Lower lobe of right lung (tissue), 2 donors: ENCODE measurements around the gene PCCA. TPM values are rescaled to one million over a fixed set of nuclear protein-coding genes. Genes with fewer than 3 reads are reported as not detected.

ENCODE experiments used
- ATAC-seq, 2 donors: fragments of 200-7000 bp; cut with Tn5 transposase; one replicate each; pipeline ENCODE4 v1.9.1; 2020 to 2022; ENCODE audit warnings: mild to moderate bottlenecking in 2 of 2, moderate library complexity in 2 of 2
- DNase-seq: peaks from one replicate; pipeline ENCODE4 v3.0.0-alpha.2; 2020
- H3K27ac ChIP-seq: fragments of 200-600 bp; one replicate; pipeline ENCODE4 v1.8.0; 2022
- H3K27me3 ChIP-seq: fragments of 200-600 bp; one replicate; pipeline ENCODE4 v1.8.0; 2022; ENCODE audit warnings: low read depth
- H3K36me3 ChIP-seq: fragments of 200-600 bp; one replicate; pipeline ENCODE4 v1.8.0; 2022; ENCODE audit warnings: mild to moderate bottlenecking
- H3K4me1 ChIP-seq: fragments of 200-600 bp; one replicate; pipeline ENCODE4 v1.8.0; 2022
- H3K4me3 ChIP-seq: fragments of 200-600 bp; one replicate; pipeline ENCODE4 v1.8.0; 2022; ENCODE audit warnings: mild to moderate bottlenecking
- H3K9me3 ChIP-seq: fragments of 200-600 bp; one replicate; pipeline ENCODE4 v1.8.0; 2022
- CTCF ChIP-seq: fragments of 200-600 bp; IDR thresholded peaks from one replicate; pipeline ENCODE4 v1.8.0; 2022; ENCODE audit warnings: antibody characterized with exemption, mild to moderate bottlenecking
- intact Hi-C: fragments of 100-400 bp; cut with DNase I; formaldehyde crosslinking; loops from one replicate; pipeline ENCODE4 v1.11.0; 2022
- total RNA-seq: library from RNA; stranded (reverse); fragmentation: NEBNext Ultra II Directional; extraction: Animal tissue kit (Norgen Biotek cat#: 25700); gene quantifications from one replicate; pipeline ENCODE4 v1.2.1, GENCODE V29; 2021
- donor health status: DM: no; HTN: yes; CAD: no; lungs with severe emphysema.

The PCCA gene
- total RNA-seq, 1 donor from 2014 or later = 37.8 TPM

GRCh38 chr13:100197591-100198365 lies 108.9 kb downstream of the PCCA start:
- Histone ChIP-seq H3K27ac (no peak overlapping the region), H3K4me3 (no peak overlapping the region), H3K36me3 (no peaks in the 10 kb centered on the region), H3K9me3 (peaks cover 8% of the 10 kb centered on the region), H3K27me3 (no peaks in the 10 kb centered on the region), H3K4me1 (no peaks in the 10 kb centered on the region)
- intact Hi-C loops = no loop called here
- no peak for TF ChIP-seq CTCF
- DNase-seq (no peak), ATAC-seq (peak; percentile 25 to 71)

DNA sequence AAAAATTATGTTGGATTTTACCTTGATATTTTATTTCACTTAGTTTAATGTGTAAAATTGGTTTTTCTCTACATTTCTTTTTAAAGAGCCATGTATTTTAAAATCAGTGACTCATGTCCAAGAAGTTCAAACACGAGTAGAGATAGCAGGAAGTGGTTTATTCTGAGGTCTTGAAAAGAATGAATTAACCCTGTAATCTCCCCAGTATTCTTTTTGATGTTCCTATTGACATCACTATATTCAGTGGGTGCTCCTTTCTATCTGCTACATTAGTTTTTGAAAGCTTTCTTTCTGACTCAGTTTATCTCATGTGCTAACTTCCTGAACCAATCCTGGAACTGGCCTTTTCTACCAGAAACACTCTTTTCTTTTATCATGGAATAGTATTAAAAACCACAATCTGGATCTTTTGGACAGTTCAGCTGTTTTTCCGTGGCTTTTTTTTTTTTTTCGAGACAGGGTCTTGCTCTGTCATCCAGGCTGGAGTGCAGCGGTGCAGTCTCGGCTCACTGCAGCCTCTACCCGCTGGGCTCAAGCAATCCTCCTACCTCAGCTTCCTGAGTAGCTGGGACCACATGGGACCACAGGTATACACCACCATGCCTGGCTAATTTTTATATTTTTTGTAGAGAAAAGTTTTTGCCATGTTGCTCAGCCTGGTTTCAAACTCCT lies 114.9 kb downstream of the PCCA start:
- ATAC-seq = no peak

DNA sequence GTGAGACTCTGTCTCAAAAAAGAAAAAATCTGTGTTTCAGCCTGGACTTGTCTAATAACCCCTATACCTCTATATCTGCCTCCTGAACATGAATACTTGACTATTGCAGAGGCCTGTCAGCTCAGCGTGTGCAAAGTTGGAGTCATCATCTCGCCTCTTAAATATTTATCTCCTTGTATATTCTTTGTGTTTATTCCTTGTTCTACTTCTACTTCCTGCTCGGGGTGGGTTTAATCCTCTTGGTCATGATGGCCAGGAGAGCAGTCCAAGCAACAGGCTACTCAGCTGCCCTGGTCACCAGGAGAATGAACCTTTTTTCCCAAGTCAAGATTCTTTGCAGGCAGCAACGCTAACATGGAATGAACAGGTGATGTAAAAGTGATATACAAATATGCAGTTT lies 119.1 kb downstream of the PCCA start:
- intact Hi-C loops = no loop called here
- H3K4me3 ChIP-seq = no peak overlapping the region
- DNase-seq = no peak
- H3K9me3 ChIP-seq = no peaks in the 10 kb centered on the region
- no peak for ATAC-seq
- H3K4me1 ChIP-seq = peaks cover 4% of the 10 kb centered on the region
- TF ChIP-seq CTCF = no peak
- peaks cover 9% of the 10 kb centered on the region for H3K36me3 ChIP-seq
- no peak overlapping the region for H3K27ac ChIP-seq
- no peaks in the 10 kb centered on the region for H3K27me3 ChIP-seq

More for the DNA sequence above, 114.9 kb downstream of the PCCA start:
- H3K36me3 ChIP-seq = no peaks in the 10 kb centered on the region
- DNase-seq = no peak
- H3K9me3 ChIP-seq = peaks cover 8% of the 10 kb centered on the region
- no peak overlapping the region for H3K4me3 ChIP-seq
- no peak for TF ChIP-seq CTCF
- intact Hi-C loops = no loop called here
- H3K27ac ChIP-seq = no peak overlapping the region
- H3K27me3 ChIP-seq = no peaks in the 10 kb centered on the region
- no peaks in the 10 kb centered on the region for H3K4me1 ChIP-seq

- TF ChIP-seq CTCF = no peak
- Histone ChIP-seq H3K9me3 (no peaks in the 10 kb centered on the region), H3K4me3 (no peak overlapping the region), H3K27me3 (no peaks in the 10 kb centered on the region), H3K4me1 (peaks cover 4% of the 10 kb centered on the region), H3K27ac (no peak overlapping the region), H3K36me3 (peaks cover 9% of the 10 kb centered on the region)
- intact Hi-C loops = no loop called here
- ATAC-seq (no peak), DNase-seq (no peak)
Observed at GRCh38 chr13:100208626-100209025, 119.7 kb downstream of the PCCA start.

DNA sequence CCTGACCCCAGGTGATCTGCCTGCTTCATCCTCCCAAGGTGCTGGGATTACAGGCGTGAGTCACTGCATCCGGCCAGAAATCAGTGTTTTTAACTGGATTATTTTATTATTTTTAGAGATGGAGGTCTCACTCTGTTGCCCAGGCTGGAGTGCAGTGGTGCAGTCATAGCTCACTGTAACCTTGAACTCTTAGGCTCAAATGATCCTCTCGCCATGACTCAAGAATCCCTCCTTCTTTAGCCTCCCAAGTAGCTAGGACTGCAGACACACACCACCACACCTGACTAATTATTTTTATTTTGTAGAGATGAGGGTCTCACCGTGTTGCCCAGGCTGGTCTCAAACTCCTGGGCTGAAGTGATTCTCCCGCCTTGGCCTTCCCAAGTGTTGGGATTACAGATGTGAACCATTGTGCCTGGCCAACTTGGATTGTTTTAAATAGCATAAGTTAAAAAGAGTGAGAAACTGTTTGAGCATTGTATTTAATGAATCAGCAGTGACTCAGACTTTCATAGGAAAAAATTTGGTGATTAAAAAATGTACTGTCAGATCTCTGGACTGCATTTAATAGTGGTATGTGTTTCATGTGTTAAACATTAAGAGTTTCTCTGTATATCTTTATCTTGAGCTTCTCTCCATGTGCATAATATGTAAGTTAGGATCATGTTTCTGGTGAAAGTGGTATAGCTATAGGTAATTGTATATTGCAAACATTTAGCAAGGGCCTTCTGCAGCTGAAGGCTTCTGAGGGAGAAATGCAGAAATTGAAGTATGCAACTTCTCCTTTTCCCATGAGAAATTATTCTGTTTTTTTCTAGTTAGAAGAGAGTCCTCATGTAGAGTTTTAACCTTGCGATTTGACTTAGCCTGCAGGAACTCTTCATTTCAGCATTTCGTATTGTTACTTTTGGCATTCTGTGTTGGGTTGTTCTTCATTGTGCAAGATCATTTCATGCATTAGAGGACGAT lies 121.2 kb downstream of the PCCA start:
- H3K27ac ChIP-seq = no peak overlapping the region
- DNase-seq (no peak), ATAC-seq (no peak)
- H3K4me3 ChIP-seq = no peak overlapping the region
- H3K9me3 ChIP-seq = no peaks in the 10 kb centered on the region
- H3K4me1 ChIP-seq = peaks cover 4% of the 10 kb centered on the region
- no peak for TF ChIP-seq CTCF
- H3K36me3 ChIP-seq = peaks cover 9% of the 10 kb centered on the region
- no peaks in the 10 kb centered on the region for H3K27me3 ChIP-seq
- intact Hi-C loops = no loop called here
